SK-N-SH treated with all-trans-retinoic acid at 6 μM for 48 hours (cell line): Measurements from ENCODE around the gene SRPRB.

ENCODE experiments used
- ATAC-seq: fragments of 200-7000 bp; cut with Tn5 transposase; 3 replicates; pipeline ENCODE4 v1.9.1; 2020; ENCODE audit warnings: mild to moderate bottlenecking, moderate library complexity
- ARNTL ChIP-seq: fragments of 450-650 bp; formaldehyde crosslinking; IDR thresholded peaks from 2 replicates; pipeline ENCODE4 v1.5.0; 2020; ENCODE audit warnings: low read depth, mild to moderate bottlenecking, moderate library complexity, borderline replicate concordance
- BACH2 ChIP-seq: fragments of 250-450 bp; sonication (Bioruptor Pico); IDR thresholded peaks from 2 replicates; pipeline ENCODE4 v1.9.0; 2021; ENCODE audit warnings: mild to moderate bottlenecking, borderline replicate concordance
- CREB5 ChIP-seq: fragments of 250-450 bp; sonication (Bioruptor Pico); IDR thresholded peaks from 2 replicates; pipeline ENCODE4 v1.5.1; 2020; ENCODE audit warnings: low read depth, mild to moderate bottlenecking, moderate library complexity
- ESRRG ChIP-seq: fragments of 250-450 bp; sonication (Bioruptor Pico); IDR thresholded peaks from 2 replicates; pipeline ENCODE4 v1.6.1; 2021; ENCODE audit warnings: mild to moderate bottlenecking
- GLIS3 ChIP-seq: fragments of 250-450 bp; sonication (Bioruptor Pico); IDR thresholded peaks from 2 replicates; pipeline ENCODE4 v1.5.0; 2020; ENCODE audit warnings: mild to moderate bottlenecking, moderate library complexity
- ISL1 ChIP-seq: fragments of 250-450 bp; sonication (Bioruptor Pico); IDR thresholded peaks from 2 replicates; pipeline ENCODE4 v2.1.2; 2022; ENCODE audit warnings: mild to moderate bottlenecking, moderate library complexity
- OSR1 ChIP-seq: fragments of 250-450 bp; sonication (Bioruptor Pico); IDR thresholded peaks from 2 replicates; pipeline ENCODE4 v1.8.0; 2022; ENCODE audit warnings: moderate library complexity, mild to moderate bottlenecking, inconsistent platforms
- PPARA ChIP-seq: fragments of 250-450 bp; sonication (Bioruptor Pico); IDR thresholded peaks from 2 replicates; pipeline ENCODE4 v1.5.0; 2020; ENCODE audit warnings: mild to moderate bottlenecking, borderline replicate concordance
- RARB ChIP-seq: fragments of 250-450 bp; sonication (Bioruptor Pico); IDR thresholded peaks from 2 replicates; pipeline ENCODE4 v1.8.0; 2021; ENCODE audit warnings: mild to moderate bottlenecking, moderate library complexity
- TCF4 ChIP-seq: fragments of 250-450 bp; sonication (Bioruptor Pico); IDR thresholded peaks from 2 replicates; pipeline ENCODE4 v1.8.0; 2021; ENCODE audit warnings: mild to moderate bottlenecking, moderate library complexity, borderline replicate concordance
- TOX ChIP-seq: fragments of 250-450 bp; sonication (Bioruptor Pico); IDR thresholded peaks from 2 replicates; pipeline ENCODE4 v1.8.0; 2021; ENCODE audit warnings: mild to moderate bottlenecking, moderate library complexity, borderline replicate concordance
- ZC3H10 ChIP-seq: fragments of 250-450 bp; sonication (Bioruptor Pico); IDR thresholded peaks from 2 replicates; pipeline ENCODE4 v1.5.1; 2021; ENCODE audit warnings: mild to moderate bottlenecking, moderate library complexity
- ZFP3 ChIP-seq: fragments of 250-450 bp; sonication (Bioruptor Pico); IDR thresholded peaks from 2 replicates; pipeline ENCODE4 v1.5.0; 2020; ENCODE audit warnings: mild to moderate bottlenecking, moderate library complexity
- ZFP30 ChIP-seq: fragments of 450-650 bp; formaldehyde crosslinking; IDR thresholded peaks from 2 replicates; pipeline ENCODE4 v1.5.0; 2022; ENCODE audit warnings: mild to moderate bottlenecking, moderate library complexity
- ZNF70 ChIP-seq: fragments of 450-650 bp; formaldehyde crosslinking; IDR thresholded peaks from 2 replicates; pipeline ENCODE4 v1.5.0; 2020; ENCODE audit warnings: mild to moderate bottlenecking, moderate library complexity
- ZNF8 ChIP-seq: fragments of 450-650 bp; formaldehyde crosslinking; IDR thresholded peaks from 2 replicates; pipeline ENCODE4 v1.5.0; 2020; ENCODE audit warnings: mild to moderate bottlenecking, moderate library complexity
- TF ChIP-seq, protein P1 (sequence below): fragments of 250-450 bp; sonication (Bioruptor Pico); IDR thresholded peaks from 2 replicates; pipeline ENCODE4 v1.5.1; 2021; ENCODE audit warnings: mild to moderate bottlenecking, moderate library complexity
- TF ChIP-seq, protein P2 (sequence below): fragments of 250-450 bp; sonication (Bioruptor Pico); IDR thresholded peaks from 2 replicates; pipeline ENCODE4 v1.8.0; 2021; ENCODE audit warnings: low read depth, mild to moderate bottlenecking, moderate library complexity, borderline replicate concordance
- TF ChIP-seq, protein P3 (sequence below): fragments of 250-450 bp; sonication (Bioruptor Pico); IDR thresholded peaks from 2 replicates; pipeline ENCODE4 v1.8.0; 2020; ENCODE audit warnings: mild to moderate bottlenecking, moderate library complexity, borderline replicate concordance
- TF ChIP-seq, protein P4 (sequence below): fragments of 250-450 bp; sonication (Bioruptor Pico); IDR thresholded peaks from 2 replicates; pipeline ENCODE4 v1.5.0; 2020; ENCODE audit warnings: mild to moderate bottlenecking, moderate library complexity

Gene SRPRB

GRCh38 chr3:133834621-133835417 is 29.2 kb downstream of the SRPRB start (continued):
- no peak for TF ChIP-seq PPARA (CRISPR knock-in tag)

DNA sequence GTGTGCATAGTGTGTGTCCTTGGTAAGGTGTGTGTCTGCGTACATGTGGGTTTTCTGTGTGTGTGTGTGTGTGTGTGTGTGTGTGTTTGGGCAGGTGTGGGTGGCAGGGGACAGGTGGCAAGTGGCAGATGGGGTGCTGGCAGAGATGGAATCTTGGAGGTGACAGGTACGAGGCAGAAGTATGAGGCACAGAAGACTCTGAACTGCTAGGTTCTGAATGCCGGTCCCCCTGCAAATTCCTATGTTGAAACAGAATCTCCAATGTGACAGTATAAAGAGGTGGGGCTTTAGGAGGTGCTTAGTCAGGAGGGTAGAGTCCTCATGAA is 29.8 kb downstream of the SRPRB start:
- ATAC-seq: no peak
- TF ChIP-seq, protein P1, sequence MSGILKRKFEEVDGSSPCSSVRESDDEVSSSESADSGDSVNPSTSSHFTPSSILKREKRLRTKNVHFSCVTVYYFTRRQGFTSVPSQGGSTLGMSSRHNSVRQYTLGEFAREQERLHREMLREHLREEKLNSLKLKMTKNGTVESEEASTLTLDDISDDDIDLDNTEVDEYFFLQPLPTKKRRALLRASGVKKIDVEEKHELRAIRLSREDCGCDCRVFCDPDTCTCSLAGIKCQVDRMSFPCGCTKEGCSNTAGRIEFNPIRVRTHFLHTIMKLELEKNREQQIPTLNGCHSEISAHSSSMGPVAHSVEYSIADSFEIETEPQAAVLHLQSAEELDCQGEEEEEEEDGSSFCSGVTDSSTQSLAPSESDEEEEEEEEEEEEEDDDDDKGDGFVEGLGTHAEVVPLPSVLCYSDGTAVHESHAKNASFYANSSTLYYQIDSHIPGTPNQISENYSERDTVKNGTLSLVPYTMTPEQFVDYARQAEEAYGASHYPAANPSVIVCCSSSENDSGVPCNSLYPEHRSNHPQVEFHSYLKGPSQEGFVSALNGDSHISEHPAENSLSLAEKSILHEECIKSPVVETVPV (CRISPR knock-in tag): no peak

DNA sequence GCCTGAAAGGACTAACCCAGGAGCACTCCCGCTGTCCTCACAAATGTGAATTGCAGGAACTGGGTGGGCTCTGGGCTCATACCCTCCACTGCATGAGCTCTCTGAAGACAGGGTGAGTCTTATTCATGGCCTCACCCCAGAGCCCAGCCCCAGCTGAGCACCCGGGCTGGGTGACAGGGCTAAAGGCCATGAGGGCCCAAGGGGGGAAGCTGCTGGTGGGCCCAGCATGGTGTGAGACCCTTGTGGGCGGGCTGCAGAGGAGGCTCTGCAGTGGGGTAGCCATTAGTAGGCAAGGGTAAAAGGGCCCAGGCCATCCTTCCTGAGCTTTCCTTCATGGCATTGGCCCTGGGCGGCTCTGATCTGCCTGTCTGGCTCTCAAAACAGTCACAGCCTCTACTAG is 30.3 kb downstream of the SRPRB start:
- TF ChIP-seq, protein P1 (CRISPR knock-in tag): no peak
- TF ChIP-seq ARNTL (CRISPR knock-in tag): no peak
- no peak for TF ChIP-seq ZC3H10 (CRISPR knock-in tag)
- TF ChIP-seq, protein P2, sequence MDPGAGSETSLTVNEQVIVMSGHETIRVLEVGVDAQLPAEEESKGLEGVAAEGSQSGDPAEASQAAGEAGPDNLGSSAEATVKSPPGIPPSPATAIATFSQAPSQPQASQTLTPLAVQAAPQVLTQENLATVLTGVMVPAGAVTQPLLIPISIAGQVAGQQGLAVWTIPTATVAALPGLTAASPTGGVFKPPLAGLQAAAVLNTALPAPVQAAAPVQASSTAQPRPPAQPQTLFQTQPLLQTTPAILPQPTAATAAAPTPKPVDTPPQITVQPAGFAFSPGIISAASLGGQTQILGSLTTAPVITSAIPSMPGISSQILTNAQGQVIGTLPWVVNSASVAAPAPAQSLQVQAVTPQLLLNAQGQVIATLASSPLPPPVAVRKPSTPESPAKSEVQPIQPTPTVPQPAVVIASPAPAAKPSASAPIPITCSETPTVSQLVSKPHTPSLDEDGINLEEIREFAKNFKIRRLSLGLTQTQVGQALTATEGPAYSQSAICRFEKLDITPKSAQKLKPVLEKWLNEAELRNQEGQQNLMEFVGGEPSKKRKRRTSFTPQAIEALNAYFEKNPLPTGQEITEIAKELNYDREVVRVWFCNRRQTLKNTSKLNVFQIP (CRISPR knock-in tag): no peak
- TF ChIP-seq BACH2 (CRISPR knock-in tag): no peak
- no peak for TF ChIP-seq ZNF70 (CRISPR knock-in tag)
- TF ChIP-seq ISL1 (CRISPR knock-in tag): no peak
- TF ChIP-seq RARB (CRISPR knock-in tag): no peak
- ATAC-seq: no peak

DNA sequence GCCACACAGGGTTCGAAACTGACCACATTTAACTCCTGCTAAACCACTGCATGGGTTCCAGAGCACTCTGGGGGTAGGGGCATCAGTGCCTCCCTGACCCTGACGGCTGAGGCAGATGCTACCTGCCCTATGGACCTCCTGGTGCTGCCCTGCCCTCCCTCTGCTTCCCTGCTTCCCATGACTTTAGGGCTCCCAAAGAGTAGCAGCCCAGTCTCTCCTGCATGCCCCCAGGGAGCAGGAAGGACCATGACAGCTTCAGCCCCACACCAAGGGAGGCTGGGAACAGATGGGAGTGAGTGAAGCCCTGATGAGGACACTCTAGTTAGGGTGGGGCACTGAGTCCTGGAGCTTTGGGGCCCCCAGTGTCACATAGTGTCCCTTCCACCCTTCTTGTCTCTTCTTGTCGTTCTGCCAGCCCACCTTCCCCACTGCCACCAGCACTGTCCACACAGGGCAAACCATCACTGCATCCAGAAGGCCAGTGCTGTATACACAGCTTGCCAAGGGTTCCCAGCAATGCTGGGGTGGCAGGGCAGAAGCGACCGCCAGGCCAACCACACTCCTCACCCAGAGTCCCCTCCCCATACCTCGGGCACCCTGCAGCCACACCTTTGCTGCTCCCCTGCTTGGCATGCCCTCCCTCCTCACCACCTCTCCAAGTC is 31.0 kb downstream of the SRPRB start:
- ATAC-seq: no peak
- no peak for TF ChIP-seq TCF4 (CRISPR knock-in tag)
- TF ChIP-seq GLIS3 (CRISPR knock-in tag): no peak
- TF ChIP-seq, protein P3, sequence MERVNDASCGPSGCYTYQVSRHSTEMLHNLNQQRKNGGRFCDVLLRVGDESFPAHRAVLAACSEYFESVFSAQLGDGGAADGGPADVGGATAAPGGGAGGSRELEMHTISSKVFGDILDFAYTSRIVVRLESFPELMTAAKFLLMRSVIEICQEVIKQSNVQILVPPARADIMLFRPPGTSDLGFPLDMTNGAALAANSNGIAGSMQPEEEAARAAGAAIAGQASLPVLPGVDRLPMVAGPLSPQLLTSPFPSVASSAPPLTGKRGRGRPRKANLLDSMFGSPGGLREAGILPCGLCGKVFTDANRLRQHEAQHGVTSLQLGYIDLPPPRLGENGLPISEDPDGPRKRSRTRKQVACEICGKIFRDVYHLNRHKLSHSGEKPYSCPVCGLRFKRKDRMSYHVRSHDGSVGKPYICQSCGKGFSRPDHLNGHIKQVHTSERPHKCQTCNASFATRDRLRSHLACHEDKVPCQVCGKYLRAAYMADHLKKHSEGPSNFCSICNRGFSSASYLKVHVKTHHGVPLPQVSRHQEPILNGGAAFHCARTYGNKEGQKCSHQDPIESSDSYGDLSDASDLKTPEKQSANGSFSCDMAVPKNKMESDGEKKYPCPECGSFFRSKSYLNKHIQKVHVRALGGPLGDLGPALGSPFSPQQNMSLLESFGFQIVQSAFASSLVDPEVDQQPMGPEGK (CRISPR knock-in tag): no peak
- TF ChIP-seq ZNF8 (CRISPR knock-in tag): no peak
- no peak for TF ChIP-seq CREB5 (CRISPR knock-in tag)
- no peak for TF ChIP-seq ISL1 (CRISPR knock-in tag)
- no peak for TF ChIP-seq PPARA (CRISPR knock-in tag)
- no peak for TF ChIP-seq ZC3H10 (CRISPR knock-in tag)
- TF ChIP-seq, protein P1 (CRISPR knock-in tag): no peak
- TF ChIP-seq OSR1 (CRISPR knock-in tag): no peak
- TF ChIP-seq BACH2 (CRISPR knock-in tag): no peak
- TF ChIP-seq ZFP3 (CRISPR knock-in tag): no peak
- TF ChIP-seq, protein P2 (CRISPR knock-in tag): no peak
- no peak for TF ChIP-seq ESRRG
- no peak for TF ChIP-seq ZFP30 (CRISPR knock-in tag)
- TF ChIP-seq, protein P4, sequence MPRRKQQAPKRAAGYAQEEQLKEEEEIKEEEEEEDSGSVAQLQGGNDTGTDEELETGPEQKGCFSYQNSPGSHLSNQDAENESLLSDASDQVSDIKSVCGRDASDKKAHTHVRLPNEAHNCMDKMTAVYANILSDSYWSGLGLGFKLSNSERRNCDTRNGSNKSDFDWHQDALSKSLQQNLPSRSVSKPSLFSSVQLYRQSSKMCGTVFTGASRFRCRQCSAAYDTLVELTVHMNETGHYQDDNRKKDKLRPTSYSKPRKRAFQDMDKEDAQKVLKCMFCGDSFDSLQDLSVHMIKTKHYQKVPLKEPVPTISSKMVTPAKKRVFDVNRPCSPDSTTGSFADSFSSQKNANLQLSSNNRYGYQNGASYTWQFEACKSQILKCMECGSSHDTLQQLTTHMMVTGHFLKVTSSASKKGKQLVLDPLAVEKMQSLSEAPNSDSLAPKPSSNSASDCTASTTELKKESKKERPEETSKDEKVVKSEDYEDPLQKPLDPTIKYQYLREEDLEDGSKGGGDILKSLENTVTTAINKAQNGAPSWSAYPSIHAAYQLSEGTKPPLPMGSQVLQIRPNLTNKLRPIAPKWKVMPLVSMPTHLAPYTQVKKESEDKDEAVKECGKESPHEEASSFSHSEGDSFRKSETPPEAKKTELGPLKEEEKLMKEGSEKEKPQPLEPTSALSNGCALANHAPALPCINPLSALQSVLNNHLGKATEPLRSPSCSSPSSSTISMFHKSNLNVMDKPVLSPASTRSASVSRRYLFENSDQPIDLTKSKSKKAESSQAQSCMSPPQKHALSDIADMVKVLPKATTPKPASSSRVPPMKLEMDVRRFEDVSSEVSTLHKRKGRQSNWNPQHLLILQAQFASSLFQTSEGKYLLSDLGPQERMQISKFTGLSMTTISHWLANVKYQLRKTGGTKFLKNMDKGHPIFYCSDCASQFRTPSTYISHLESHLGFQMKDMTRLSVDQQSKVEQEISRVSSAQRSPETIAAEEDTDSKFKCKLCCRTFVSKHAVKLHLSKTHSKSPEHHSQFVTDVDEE (CRISPR knock-in tag): no peak
- no peak for TF ChIP-seq TOX
